K562 (cell line): ENCODE data around the gene CACNA1A. TPM values are rescaled to one million over a fixed set of nuclear protein-coding genes. Genes with fewer than 3 reads are reported as not detected.

ENCODE experiments used
- ATF7 ChIP-seq: fragments of 450-650 bp; IDR thresholded peaks from 2 replicates; pipeline ENCODE4 v1.7.1; 2014; ENCODE audit warnings: mild to moderate bottlenecking, moderate library complexity
- BCL6 ChIP-seq: fragments of 250-450 bp; sonication (Bioruptor Pico); IDR thresholded peaks from 2 replicates; pipeline ENCODE4 v1.4.0; 2020
- CEBPG ChIP-seq, 3 experiments: fragments of 200-800 bp in 1 of 3; sonication (Bioruptor generic) in 1 of 3; sonication (generic) in 1 of 3; formaldehyde crosslinking in 1 of 3; IDR thresholded peaks in 2 of 3; conservative IDR thresholded peaks in 1 of 3; 2 replicates each; pipeline versions ENCODE4 v1.6.1 to v1.8.0; 2016 to 2022; ENCODE audit warnings: missing compliant biosample characterization in 2 of 3, missing genetic modification characterization in 2 of 3, mild to moderate bottlenecking in 1 of 3, missing genetic modification reagents in 1 of 3
- SMARCA5 ChIP-seq: fragments of 450-650 bp; IDR thresholded peaks from 2 replicates; pipeline ENCODE4 v1.6.1; 2016
- ZFX ChIP-seq: sonication (generic); formaldehyde crosslinking; IDR thresholded peaks from 2 replicates; pipeline ENCODE4 v1.8.0; 2022; ENCODE audit warnings: mild to moderate bottlenecking, missing genetic modification reagents, moderate library complexity
- ZNF41 ChIP-seq: fragments of 250-450 bp; sonication (Bioruptor Pico); conservative IDR thresholded peaks from 2 replicates; pipeline ENCODE4 v1.4.0; 2020; ENCODE audit warnings: mild to moderate bottlenecking
- polyA plus RNA-seq, 8 experiments: library from polyadenylated mRNA; depleted of rRNA in 4 of 8; stranded (reverse) in 5 of 8; unstranded in 3 of 8; fragments of >200 nt; fragmentation: Nextera tagmentation in 2 of 8; fragmentation: Illumina TruSeq in 1 of 8; extraction: Ambion mirVana in 2 of 8; extraction: Trizol in 1 of 8; gene quantifications; 2 replicates each; pipeline versions ENCODE4 v1.2.1 to v1.2.3, GENCODE V29; 2011 to 2014; ENCODE audit warnings: inconsistent platforms in 1 of 8, missing spikeins in 1 of 8
- total RNA-seq, 7 experiments: library from RNA; depleted of rRNA in 6 of 7; stranded (reverse); fragments of >200 nt in 6 of 7; fragmentation: Illumina TruSeq in 2 of 7; extraction: Trizol in 2 of 7; gene quantifications; 2 replicates each; pipeline versions ENCODE4 v1.2.1 to v1.2.3, GENCODE V29; 2011 to 2021; ENCODE audit warnings: low replicate concordance in 1 of 7
- TF ChIP-seq, protein P1 (sequence below): fragments of 200-600 bp; sonication (generic); IDR thresholded peaks from one replicate; pipeline ENCODE4 v1.6.1; 2012; ENCODE audit warnings: mild to moderate bottlenecking, low read depth, low read length, inconsistent platforms
- TF ChIP-seq, protein P2 (sequence below): fragments of 450-650 bp; IDR thresholded peaks from 2 replicates; pipeline ENCODE4 v1.7.1; 2018; ENCODE audit warnings: mild to moderate bottlenecking, low read depth; ENCODE audit not compliant: partially characterized antibody
- TF ChIP-seq, protein P3 (sequence below): fragments of 250-450 bp; sonication (Bioruptor Pico); IDR thresholded peaks from 2 replicates; pipeline ENCODE4 v1.9.0; 2021; ENCODE audit warnings: mild to moderate bottlenecking, inconsistent platforms

The CACNA1A gene
- total and polyA plus RNA-seq, 9 of the 15 experiments (the other 6 are each of a cell fraction or from before 2014, with no cell fraction given), result 0.03 to 0.20 (median 0.09) TPM; not detected in 1

DNA sequence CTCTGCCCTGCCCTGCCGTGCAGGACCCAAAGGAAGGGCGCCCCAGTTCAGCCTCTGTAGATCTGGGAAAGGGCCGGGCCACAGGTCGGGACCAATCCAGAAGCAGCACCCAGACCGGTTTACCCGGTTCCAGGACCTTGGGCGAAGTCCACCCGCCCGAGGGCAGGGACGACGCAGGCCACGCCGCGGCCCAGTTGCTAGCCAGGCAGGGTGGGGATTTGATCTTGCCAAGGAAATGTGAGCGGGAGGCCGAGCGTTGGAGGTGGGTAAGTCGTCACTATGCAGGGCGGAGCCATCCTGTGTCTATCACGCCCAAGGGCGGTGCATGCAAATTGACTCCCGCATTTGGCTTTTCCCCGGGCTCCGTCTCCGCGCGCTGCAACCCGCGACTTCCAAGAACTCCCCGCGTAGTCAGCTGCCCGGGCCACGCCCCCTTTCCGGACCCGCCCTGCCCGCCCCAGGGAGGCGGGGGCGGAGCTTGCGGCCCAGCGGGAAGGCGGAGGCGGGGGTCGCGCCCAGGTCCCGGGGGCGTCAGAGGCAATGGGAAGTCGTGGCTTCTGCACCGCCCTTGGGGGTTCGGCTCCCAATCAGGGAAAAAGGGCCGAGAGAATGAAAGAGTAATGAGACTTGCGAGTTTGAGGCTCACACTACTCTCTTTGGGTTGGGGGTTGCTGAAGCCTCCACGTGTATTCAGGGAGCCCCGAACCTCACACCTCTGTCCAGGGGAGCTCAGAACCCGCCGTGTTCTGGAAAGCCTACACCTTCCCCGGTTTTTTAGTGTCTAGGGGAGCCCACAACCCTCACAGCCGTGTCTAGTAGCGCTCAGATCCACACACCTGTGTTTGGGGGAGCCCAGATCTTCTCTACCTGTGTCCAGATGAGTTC, 343.3 kb downstream of the CACNA1A start (continued):
- TF ChIP-seq, protein P1, sequence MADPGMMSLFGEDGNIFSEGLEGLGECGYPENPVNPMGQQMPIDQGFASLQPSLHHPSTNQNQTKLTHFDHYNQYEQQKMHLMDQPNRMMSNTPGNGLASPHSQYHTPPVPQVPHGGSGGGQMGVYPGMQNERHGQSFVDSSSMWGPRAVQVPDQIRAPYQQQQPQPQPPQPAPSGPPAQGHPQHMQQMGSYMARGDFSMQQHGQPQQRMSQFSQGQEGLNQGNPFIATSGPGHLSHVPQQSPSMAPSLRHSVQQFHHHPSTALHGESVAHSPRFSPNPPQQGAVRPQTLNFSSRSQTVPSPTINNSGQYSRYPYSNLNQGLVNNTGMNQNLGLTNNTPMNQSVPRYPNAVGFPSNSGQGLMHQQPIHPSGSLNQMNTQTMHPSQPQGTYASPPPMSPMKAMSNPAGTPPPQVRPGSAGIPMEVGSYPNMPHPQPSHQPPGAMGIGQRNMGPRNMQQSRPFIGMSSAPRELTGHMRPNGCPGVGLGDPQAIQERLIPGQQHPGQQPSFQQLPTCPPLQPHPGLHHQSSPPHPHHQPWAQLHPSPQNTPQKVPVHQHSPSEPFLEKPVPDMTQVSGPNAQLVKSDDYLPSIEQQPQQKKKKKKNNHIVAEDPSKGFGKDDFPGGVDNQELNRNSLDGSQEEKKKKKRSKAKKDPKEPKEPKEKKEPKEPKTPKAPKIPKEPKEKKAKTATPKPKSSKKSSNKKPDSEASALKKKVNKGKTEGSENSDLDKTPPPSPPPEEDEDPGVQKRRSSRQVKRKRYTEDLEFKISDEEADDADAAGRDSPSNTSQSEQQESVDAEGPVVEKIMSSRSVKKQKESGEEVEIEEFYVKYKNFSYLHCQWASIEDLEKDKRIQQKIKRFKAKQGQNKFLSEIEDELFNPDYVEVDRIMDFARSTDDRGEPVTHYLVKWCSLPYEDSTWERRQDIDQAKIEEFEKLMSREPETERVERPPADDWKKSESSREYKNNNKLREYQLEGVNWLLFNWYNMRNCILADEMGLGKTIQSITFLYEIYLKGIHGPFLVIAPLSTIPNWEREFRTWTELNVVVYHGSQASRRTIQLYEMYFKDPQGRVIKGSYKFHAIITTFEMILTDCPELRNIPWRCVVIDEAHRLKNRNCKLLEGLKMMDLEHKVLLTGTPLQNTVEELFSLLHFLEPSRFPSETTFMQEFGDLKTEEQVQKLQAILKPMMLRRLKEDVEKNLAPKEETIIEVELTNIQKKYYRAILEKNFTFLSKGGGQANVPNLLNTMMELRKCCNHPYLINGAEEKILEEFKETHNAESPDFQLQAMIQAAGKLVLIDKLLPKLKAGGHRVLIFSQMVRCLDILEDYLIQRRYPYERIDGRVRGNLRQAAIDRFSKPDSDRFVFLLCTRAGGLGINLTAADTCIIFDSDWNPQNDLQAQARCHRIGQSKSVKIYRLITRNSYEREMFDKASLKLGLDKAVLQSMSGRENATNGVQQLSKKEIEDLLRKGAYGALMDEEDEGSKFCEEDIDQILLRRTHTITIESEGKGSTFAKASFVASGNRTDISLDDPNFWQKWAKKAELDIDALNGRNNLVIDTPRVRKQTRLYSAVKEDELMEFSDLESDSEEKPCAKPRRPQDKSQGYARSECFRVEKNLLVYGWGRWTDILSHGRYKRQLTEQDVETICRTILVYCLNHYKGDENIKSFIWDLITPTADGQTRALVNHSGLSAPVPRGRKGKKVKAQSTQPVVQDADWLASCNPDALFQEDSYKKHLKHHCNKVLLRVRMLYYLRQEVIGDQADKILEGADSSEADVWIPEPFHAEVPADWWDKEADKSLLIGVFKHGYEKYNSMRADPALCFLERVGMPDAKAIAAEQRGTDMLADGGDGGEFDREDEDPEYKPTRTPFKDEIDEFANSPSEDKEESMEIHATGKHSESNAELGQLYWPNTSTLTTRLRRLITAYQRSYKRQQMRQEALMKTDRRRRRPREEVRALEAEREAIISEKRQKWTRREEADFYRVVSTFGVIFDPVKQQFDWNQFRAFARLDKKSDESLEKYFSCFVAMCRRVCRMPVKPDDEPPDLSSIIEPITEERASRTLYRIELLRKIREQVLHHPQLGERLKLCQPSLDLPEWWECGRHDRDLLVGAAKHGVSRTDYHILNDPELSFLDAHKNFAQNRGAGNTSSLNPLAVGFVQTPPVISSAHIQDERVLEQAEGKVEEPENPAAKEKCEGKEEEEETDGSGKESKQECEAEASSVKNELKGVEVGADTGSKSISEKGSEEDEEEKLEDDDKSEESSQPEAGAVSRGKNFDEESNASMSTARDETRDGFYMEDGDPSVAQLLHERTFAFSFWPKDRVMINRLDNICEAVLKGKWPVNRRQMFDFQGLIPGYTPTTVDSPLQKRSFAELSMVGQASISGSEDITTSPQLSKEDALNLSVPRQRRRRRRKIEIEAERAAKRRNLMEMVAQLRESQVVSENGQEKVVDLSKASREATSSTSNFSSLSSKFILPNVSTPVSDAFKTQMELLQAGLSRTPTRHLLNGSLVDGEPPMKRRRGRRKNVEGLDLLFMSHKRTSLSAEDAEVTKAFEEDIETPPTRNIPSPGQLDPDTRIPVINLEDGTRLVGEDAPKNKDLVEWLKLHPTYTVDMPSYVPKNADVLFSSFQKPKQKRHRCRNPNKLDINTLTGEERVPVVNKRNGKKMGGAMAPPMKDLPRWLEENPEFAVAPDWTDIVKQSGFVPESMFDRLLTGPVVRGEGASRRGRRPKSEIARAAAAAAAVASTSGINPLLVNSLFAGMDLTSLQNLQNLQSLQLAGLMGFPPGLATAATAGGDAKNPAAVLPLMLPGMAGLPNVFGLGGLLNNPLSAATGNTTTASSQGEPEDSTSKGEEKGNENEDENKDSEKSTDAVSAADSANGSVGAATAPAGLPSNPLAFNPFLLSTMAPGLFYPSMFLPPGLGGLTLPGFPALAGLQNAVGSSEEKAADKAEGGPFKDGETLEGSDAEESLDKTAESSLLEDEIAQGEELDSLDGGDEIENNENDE, result no peak
- no peak for TF ChIP-seq ZNF41
- TF ChIP-seq, protein P2, sequence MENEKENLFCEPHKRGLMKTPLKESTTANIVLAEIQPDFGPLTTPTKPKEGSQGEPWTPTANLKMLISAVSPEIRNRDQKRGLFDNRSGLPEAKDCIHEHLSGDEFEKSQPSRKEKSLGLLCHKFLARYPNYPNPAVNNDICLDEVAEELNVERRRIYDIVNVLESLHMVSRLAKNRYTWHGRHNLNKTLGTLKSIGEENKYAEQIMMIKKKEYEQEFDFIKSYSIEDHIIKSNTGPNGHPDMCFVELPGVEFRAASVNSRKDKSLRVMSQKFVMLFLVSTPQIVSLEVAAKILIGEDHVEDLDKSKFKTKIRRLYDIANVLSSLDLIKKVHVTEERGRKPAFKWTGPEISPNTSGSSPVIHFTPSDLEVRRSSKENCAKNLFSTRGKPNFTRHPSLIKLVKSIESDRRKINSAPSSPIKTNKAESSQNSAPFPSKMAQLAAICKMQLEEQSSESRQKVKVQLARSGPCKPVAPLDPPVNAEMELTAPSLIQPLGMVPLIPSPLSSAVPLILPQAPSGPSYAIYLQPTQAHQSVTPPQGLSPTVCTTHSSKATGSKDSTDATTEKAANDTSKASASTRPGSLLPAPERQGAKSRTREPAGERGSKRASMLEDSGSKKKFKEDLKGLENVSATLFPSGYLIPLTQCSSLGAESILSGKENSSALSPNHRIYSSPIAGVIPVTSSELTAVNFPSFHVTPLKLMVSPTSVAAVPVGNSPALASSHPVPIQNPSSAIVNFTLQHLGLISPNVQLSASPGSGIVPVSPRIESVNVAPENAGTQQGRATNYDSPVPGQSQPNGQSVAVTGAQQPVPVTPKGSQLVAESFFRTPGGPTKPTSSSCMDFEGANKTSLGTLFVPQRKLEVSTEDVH, result no peak
- no peak for TF ChIP-seq CEBPG (CRISPR knock-in tag; IDR thresholded peaks at IDR 0.05)
- TF ChIP-seq CEBPG (tag; conservative IDR thresholded peaks at IDR 0.05 in 1 of 2, IDR thresholded peaks at IDR 0.05 in 1 of 2), result no peak
- peak; percentile 86 for TF ChIP-seq ATF7
- TF ChIP-seq ZFX (CRISPR knock-in tag), result peak; percentile 96
- TF ChIP-seq, protein P3, sequence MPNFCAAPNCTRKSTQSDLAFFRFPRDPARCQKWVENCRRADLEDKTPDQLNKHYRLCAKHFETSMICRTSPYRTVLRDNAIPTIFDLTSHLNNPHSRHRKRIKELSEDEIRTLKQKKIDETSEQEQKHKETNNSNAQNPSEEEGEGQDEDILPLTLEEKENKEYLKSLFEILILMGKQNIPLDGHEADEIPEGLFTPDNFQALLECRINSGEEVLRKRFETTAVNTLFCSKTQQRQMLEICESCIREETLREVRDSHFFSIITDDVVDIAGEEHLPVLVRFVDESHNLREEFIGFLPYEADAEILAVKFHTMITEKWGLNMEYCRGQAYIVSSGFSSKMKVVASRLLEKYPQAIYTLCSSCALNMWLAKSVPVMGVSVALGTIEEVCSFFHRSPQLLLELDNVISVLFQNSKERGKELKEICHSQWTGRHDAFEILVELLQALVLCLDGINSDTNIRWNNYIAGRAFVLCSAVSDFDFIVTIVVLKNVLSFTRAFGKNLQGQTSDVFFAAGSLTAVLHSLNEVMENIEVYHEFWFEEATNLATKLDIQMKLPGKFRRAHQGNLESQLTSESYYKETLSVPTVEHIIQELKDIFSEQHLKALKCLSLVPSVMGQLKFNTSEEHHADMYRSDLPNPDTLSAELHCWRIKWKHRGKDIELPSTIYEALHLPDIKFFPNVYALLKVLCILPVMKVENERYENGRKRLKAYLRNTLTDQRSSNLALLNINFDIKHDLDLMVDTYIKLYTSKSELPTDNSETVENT (CRISPR knock-in tag), result 0 out of 2 replicates have a peak, but pooled peaks have one; percentile 58
- no peak for TF ChIP-seq BCL6 (CRISPR knock-in tag)
- TF ChIP-seq SMARCA5, result peak; percentile 9; the same call in 1 of the 2 replicates
